HCT116 (cell line): ENCODE measurements around the gene LSM2. TPM values are rescaled to one million over a fixed set of nuclear protein-coding genes. Genes with fewer than 3 reads are reported as not detected.

Source experiments
- ATAC-seq: fragments of 200-7000 bp; cut with Tn5 transposase; 2 replicates; pipeline ENCODE4 v1.9.1; 2020; ENCODE audit warnings: mild to moderate bottlenecking, moderate library complexity
- BruUV-seq: library from RNA; stranded (reverse); fragments of 400-500 nt; replicated peaks from 2 replicates; lab custom pipeline; 2021; lab: Mats Ljungman, UMichigan
- CTCF ChIA-PET: fragments of 300-600 bp; sonication (Branson Sonifier 250); formaldehyde crosslinking; loops from one replicate; lab custom pipeline; 2021; ENCODE audit warnings: antibody characterized with exemption; lab: Charles Lee
- POLR2A ChIA-PET: fragments of 300-600, 350-600 bp; sonication (Branson Sonifier 250); formaldehyde crosslinking; loops from one replicate; lab custom pipeline; 2021; ENCODE audit warnings: antibody characterized with exemption; lab: Charles Lee
- RAD21 ChIA-PET, 2 experiments: fragments of 300-600 bp; sonication (Branson Sonifier 250); formaldehyde crosslinking; loops; one replicate each; lab custom pipeline; 2023; ENCODE audit warnings: low total read pairs in 2 of 2; ENCODE audit not compliant: uncharacterized antibody in 2 of 2, unreplicated experiment in 2 of 2, low non-redundant PET in 1 of 2; lab: Charles Lee
- DNase-seq: peaks from one replicate; pipeline ENCODE4 v3.0.0-alpha.2; 2010; ENCODE audit warnings: low read depth, low spot score
- H2AFZ ChIP-seq: fragments of 200-600 bp; shearing (Covaris generic), sonication (generic); 2 replicates; pipeline ENCODE4 v1.6.1; 2017; ENCODE audit warnings: low read depth, mixed run types, mixed read lengths, antibody characterized with exemption, low read length; ENCODE audit not compliant: poor library complexity, severe bottlenecking
- H3K27ac ChIP-seq: 2 replicates; pipeline ENCODE4 v1.5.1; 2012; ENCODE audit warnings: low read depth, low read length
- H3K27me3 ChIP-seq: fragments of 200-600 bp; sonication (generic); 2 replicates; pipeline ENCODE4 v1.6.1; 2016; ENCODE audit warnings: mixed run types, low read length, mixed read lengths; ENCODE audit not compliant: insufficient read depth
- H3K36me3 ChIP-seq, 2 experiments: fragments of 200-500 bp in 1 of 2; fragments of 200-600 bp in 1 of 2; sonication (Bioruptor generic) in 1 of 2; sonication (generic) in 1 of 2; 2 replicates each; pipeline versions ENCODE4 v1.5.1 to v1.6.1; 2014 to 2016; ENCODE audit warnings: low read length in 2 of 2, inconsistent platforms in 1 of 2, mixed read lengths in 1 of 2, mixed run types in 1 of 2; ENCODE audit not compliant: insufficient read depth in 2 of 2, control insufficient read depth in 1 of 2
- H3K4me1 ChIP-seq, 2 experiments: fragments of 200-600 bp in 1 of 2; sonication (generic) in 1 of 2; 2 replicates each; pipeline versions ENCODE4 v1.5.1 to v1.6.1; 2012 to 2017; ENCODE audit warnings: low read length in 2 of 2, inconsistent platforms in 1 of 2, mild to moderate bottlenecking in 1 of 2, mixed read lengths in 1 of 2, mixed run types in 1 of 2, moderate library complexity in 1 of 2; ENCODE audit not compliant: insufficient read depth in 2 of 2, control insufficient read depth in 1 of 2
- H3K4me2 ChIP-seq: fragments of 200-600 bp; sonication (generic); 2 replicates; pipeline ENCODE4 v1.6.1; 2017; ENCODE audit warnings: mixed run types, low read length, mixed read lengths
- H3K4me3 ChIP-seq, 2 experiments: fragments of 200-600 bp in 1 of 2; sonication (generic) in 1 of 2; replicated peaks in 1 of 2; 2 replicates each; pipeline ENCODE4 v1.5.1; 2011 to 2016; ENCODE audit warnings: low read length in 2 of 2, control low read depth in 1 of 2, low read depth in 1 of 2, mild to moderate bottlenecking in 1 of 2, mixed read lengths in 1 of 2, mixed run types in 1 of 2
- H3K79me2 ChIP-seq: fragments of 200-600 bp; sonication (generic); 2 replicates; pipeline ENCODE4 v1.6.1; 2017; ENCODE audit warnings: mild to moderate bottlenecking, mixed run types, low read length, moderate library complexity, mixed read lengths; ENCODE audit not compliant: insufficient read depth
- H3K9ac ChIP-seq: fragments of 200-600 bp; sonication (generic); 2 replicates; pipeline ENCODE4 v1.6.1; 2016; ENCODE audit warnings: low read length, mixed read lengths
- H3K9me2 ChIP-seq: fragments of 200-600 bp; sonication (generic), shearing (Covaris generic); 2 replicates; pipeline ENCODE4 v1.6.1; 2017; ENCODE audit warnings: mixed run types, mild to moderate bottlenecking, moderate library complexity; ENCODE audit not compliant: insufficient read depth
- H3K9me3 ChIP-seq, 2 experiments: fragments of 200-500 bp in 1 of 2; fragments of 200-600 bp in 1 of 2; sonication (Bioruptor generic) in 1 of 2; sonication (generic) in 1 of 2; 2 replicates each; pipeline ENCODE4 v1.6.1; 2014 to 2017; ENCODE audit warnings: low read length in 2 of 2, mixed read lengths in 2 of 2, inconsistent platforms in 1 of 2, low read depth in 1 of 2, mild to moderate bottlenecking in 1 of 2, mixed run types in 1 of 2, moderate library complexity in 1 of 2; ENCODE audit not compliant: control insufficient read depth in 1 of 2, insufficient read depth in 1 of 2
- H4K20me1 ChIP-seq: fragments of 200-600 bp; sonication (generic), shearing (Covaris generic); 2 replicates; pipeline ENCODE4 v1.6.1; 2017; ENCODE audit warnings: mixed run types, mild to moderate bottlenecking, moderate library complexity; ENCODE audit not compliant: insufficient read depth
- CEBPB ChIP-seq: IDR thresholded peaks from 2 replicates; pipeline ENCODE4 v1.6.1; 2012; ENCODE audit warnings: low read depth
- EGR1 ChIP-seq: IDR thresholded peaks from 2 replicates; pipeline ENCODE4 v1.6.1; 2012; ENCODE audit warnings: low read depth
- EZH2 ChIP-seq: fragments of 200-600 bp; sonication (generic); IDR thresholded peaks from 2 replicates; pipeline ENCODE4 v1.6.1; 2017; ENCODE audit warnings: antibody characterized with exemption, mixed run types
- EZH2phosphoT487 ChIP-seq: fragments of 200-600 bp; IDR thresholded peaks from 2 replicates; pipeline ENCODE4 v1.6.1; 2018; ENCODE audit warnings: antibody characterized with exemption, borderline replicate concordance
- FOSL1 ChIP-seq: IDR thresholded peaks from 2 replicates; pipeline ENCODE4 v1.6.1; 2012; ENCODE audit warnings: low read depth
- POLR2A ChIP-seq: IDR thresholded peaks from 2 replicates; pipeline ENCODE4 v1.7.0; 2011; ENCODE audit warnings: borderline replicate concordance; ENCODE audit not compliant: insufficient read depth, insufficient read length; ENCODE audit errors: extremely low read depth
- POLR2AphosphoS5 ChIP-seq: IDR thresholded peaks from 2 replicates; pipeline ENCODE4 v1.6.1; 2011; ENCODE audit warnings: mild to moderate bottlenecking, low read depth, low read length, moderate library complexity
- RAD21 ChIP-seq: IDR thresholded peaks from 2 replicates; pipeline ENCODE4 v1.6.1; 2012; ENCODE audit warnings: low read depth, mild to moderate bottlenecking
- SP1 ChIP-seq: IDR thresholded peaks from 2 replicates; pipeline ENCODE4 v1.6.1; 2012; ENCODE audit warnings: low read depth
- SRF ChIP-seq: IDR thresholded peaks from 2 replicates; pipeline ENCODE4 v1.6.1; 2012; ENCODE audit warnings: low read depth
- TCF7L2 ChIP-seq: IDR thresholded peaks from 2 replicates; pipeline ENCODE4 v1.7.0; 2011; ENCODE audit warnings: borderline replicate concordance, inconsistent platforms; ENCODE audit not compliant: insufficient read depth, insufficient read length; ENCODE audit errors: extremely low read depth
- ZFX ChIP-seq: fragments of 450-650 bp; IDR thresholded peaks from 2 replicates; pipeline ENCODE4 v1.6.1; 2017
- intact Hi-C: fragments of 100-400 bp; cut with micrococcal nuclease; formaldehyde crosslinking; loops from 2 replicates; pipeline ENCODE4 v1.10.0; 2022
- total RNA-seq: library from RNA; stranded (reverse); gene quantifications from one replicate; pipeline ENCODE4 v1.2.1, GENCODE V29; 2021; ENCODE audit not compliant: unreplicated experiment
- TF ChIP-seq, protein P1 (sequence below): IDR thresholded peaks from 2 replicates; pipeline ENCODE4 v1.6.1; 2012
- TF ChIP-seq, protein P2 (sequence below), 3 experiments: fragments of 200-600 bp in 1 of 3; sonication (generic) in 1 of 3; IDR thresholded peaks in 2 of 3; conservative IDR thresholded peaks in 1 of 3; 2 replicates each; pipeline ENCODE4 v1.5.1; 2012 to 2017; ENCODE audit warnings: low read depth in 2 of 3, low read length in 2 of 3, antibody characterized with exemption in 1 of 3, borderline replicate concordance in 1 of 3, control low read depth in 1 of 3, mild to moderate bottlenecking in 1 of 3, mixed read lengths in 1 of 3, mixed run types in 1 of 3, moderate library complexity in 1 of 3; ENCODE audit not compliant: insufficient read depth in 1 of 3

Gene LSM2
- total RNA-seq, 1 experiment from 2014 or later = 89.7 TPM

DNA sequence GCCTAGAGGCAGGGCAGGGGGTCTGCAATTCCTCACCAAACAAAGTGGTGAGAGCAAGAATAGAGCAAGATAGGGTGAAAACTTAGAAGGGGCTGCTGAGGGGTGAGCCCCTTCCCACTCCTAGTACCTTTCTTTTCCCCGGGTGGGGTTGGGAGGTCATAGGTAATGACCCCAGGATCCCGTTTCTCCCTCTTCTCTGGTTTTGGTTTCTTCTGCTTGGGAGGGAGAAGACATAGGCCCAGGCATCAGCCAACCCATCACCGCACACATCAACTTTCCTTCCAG is 14.7 kb downstream of the LSM2 start (continued):
- TF ChIP-seq POLR2A (no peak), CEBPB (no peak)
- TF ChIP-seq, protein P1, sequence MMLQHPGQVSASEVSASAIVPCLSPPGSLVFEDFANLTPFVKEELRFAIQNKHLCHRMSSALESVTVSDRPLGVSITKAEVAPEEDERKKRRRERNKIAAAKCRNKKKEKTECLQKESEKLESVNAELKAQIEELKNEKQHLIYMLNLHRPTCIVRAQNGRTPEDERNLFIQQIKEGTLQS = no peak

DNA sequence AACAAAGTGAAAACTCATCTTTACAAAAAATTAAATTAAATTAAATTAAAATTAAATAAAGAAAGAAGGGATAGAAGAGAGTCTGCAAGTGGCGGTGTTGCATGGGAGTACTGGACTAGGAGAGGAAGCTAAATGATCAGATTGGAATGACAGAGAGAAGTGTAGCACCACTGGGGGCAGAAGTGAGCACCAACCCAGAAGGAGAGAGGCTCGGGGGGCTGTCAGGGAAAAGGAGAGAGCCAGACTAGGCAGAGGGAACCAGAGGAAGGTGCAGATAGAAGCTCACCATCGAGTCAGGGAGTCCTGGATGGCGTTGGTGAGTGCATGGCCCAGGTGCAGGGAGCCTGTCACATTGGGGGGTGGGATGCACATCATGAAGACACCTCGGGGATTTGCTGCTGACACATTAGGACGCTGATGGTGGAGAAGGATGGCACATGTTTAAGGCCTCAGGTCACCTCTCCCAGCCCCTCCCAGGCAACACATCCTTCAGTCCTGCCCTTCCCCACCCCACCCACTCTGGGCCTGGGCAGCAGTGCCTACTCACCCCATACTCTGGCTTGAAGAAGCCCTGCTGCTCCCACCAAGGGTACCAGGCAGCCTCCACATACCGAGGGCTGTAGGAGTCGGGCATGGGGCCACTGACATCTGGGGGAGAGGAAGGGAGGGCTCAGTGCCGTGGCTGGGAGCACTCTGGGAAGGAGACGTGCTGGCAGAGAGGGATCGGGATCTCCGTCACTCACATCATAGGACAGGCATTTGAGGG is 15.3 kb downstream of the LSM2 start:
- ChIA-PET RAD21 (interaction anchor here in 1 of 2 experiments (0.7 kb wide), 1 partner anchor 18 kb away, joined by 3 read pairs; no protein-coding TSS in a partner anchor), POLR2A (interaction anchor here (0.9 to 2.1 kb wide), 3 partner anchors 36 to 48 kb away, joined by 3 to 6 read pairs (median 6); partner anchors contain the start of gene HSPA1B), CTCF (interaction anchor here (0.5 to 1.8 kb wide), 11 partner anchors 15 to 138 kb away, joined by 3 to 9 read pairs (median 3); partner anchors contain the start of genes LSM2 and LY6G6D)
- DNase-seq (no peak), ATAC-seq (no peak; the same call in 1 of the 2 replicates)
- Histone ChIP-seq H3K9me3 (no peaks in the 10 kb centered on the region), H4K20me1 (0 out of 2 replicates have a peak, but pooled peaks cover 5% of the 10 kb centered on the region), H3K4me2 (peak overlapping the region; percentile 99), H3K79me2 (peaks cover 69% of the 10 kb centered on the region), H2AFZ (no peak overlapping the region), H3K4me1 (peaks cover 23 to 40% of the 10 kb centered on the region in 2 experiments), H3K9me2 (no peaks in the 10 kb centered on the region), H3K36me3 (peaks cover 20 to 24% of the 10 kb centered on the region in 2 experiments; a peak in 3 of 4 replicates), H3K27me3 (no peaks in the 10 kb centered on the region), H3K27ac (peak overlapping the region; percentile 98; the same call in 1 of the 2 replicates), H3K9ac (no peak overlapping the region), H3K4me3 (peak overlapping the region in 1 of 2 experiments; percentile 93; a peak in 1 of 4 replicates)
- intact Hi-C loops = no loop called here
- BruUV-seq = no TSS peak
- TF ChIP-seq SP1 (no peak), EZH2phosphoT487 (no peak), FOSL1 (no peak), SRF (no peak), POLR2A (no peak), EGR1 (no peak), ZFX (no peak), CEBPB (no peak), POLR2AphosphoS5 (no peak), TCF7L2 (no peak), EZH2 (no peak), RAD21 (peak; percentile 27; the same call in 1 of the 2 replicates)
- TF ChIP-seq, protein P2, sequence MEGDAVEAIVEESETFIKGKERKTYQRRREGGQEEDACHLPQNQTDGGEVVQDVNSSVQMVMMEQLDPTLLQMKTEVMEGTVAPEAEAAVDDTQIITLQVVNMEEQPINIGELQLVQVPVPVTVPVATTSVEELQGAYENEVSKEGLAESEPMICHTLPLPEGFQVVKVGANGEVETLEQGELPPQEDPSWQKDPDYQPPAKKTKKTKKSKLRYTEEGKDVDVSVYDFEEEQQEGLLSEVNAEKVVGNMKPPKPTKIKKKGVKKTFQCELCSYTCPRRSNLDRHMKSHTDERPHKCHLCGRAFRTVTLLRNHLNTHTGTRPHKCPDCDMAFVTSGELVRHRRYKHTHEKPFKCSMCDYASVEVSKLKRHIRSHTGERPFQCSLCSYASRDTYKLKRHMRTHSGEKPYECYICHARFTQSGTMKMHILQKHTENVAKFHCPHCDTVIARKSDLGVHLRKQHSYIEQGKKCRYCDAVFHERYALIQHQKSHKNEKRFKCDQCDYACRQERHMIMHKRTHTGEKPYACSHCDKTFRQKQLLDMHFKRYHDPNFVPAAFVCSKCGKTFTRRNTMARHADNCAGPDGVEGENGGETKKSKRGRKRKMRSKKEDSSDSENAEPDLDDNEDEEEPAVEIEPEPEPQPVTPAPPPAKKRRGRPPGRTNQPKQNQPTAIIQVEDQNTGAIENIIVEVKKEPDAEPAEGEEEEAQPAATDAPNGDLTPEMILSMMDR (IDR thresholded peaks at IDR 0.05 in 2 of 3, conservative IDR thresholded peaks at IDR 0.05 in 1 of 3; ENCODE audit: borderline replicate concordance in 1 of 3, insufficient read depth in 1 of 3, low read depth in 2 of 3, low read length in 2 of 3) = peak; percentile 37 to 71 (median 56); a peak in 5 of 6 replicates
